K562 (cell line): ENCODE data around the gene OTOR. TPM values are rescaled to one million over a fixed set of nuclear protein-coding genes. Genes with fewer than 3 reads are reported as not detected.

ENCODE experiments used
- ATAC-seq: fragments of 200-7000 bp; cut with Tn5 transposase; 3 replicates; pipeline ENCODE4 v1.9.1; 2020; ENCODE audit warnings: moderate library complexity
- BruUV-seq: library from RNA; stranded (reverse); fragments of 400-500 nt; replicated peaks from 2 replicates; lab custom pipeline; 2021; lab: Mats Ljungman, UMichigan
- CTCF ChIA-PET: fragments of 300-600 bp; formaldehyde crosslinking; extraction: SDS; loops from one replicate; lab custom pipeline; 2021; ENCODE audit warnings: low intra/inter-chr PET ratio; lab: Yijun Ruan, JAX
- POLR2A ChIA-PET: fragments of 300-600, 350-650 bp; sonication (Branson Sonifier 250); formaldehyde crosslinking; extraction: SDS; loops from one replicate; lab custom pipeline; 2021; ENCODE audit warnings: antibody characterized with exemption, inconsistent platforms; lab: Yijun Ruan, JAX
- DNase-seq, 4 experiments: peaks; one replicate each; pipeline versions ENCODE4 v3.0.0 to v3.0.0-alpha.2; 2011 to 2018; ENCODE audit warnings: low spot score in 3 of 4, mixed read lengths in 3 of 4; ENCODE audit errors: extremely low read depth in 1 of 4
- FAIRE-seq: peaks from 2 replicates; lab custom pipeline; 2011; peaks lifted over from hg19 to GRCh38; lab: Jason Lieb, UNC
- H2AFZ ChIP-seq: 2 replicates; pipeline ENCODE4 v1.6.0; 2011; ENCODE audit warnings: low read depth, low read length, control low read depth, inconsistent platforms
- H3K27ac ChIP-seq: fragments of 200-600 bp; 3 replicates; pipeline ENCODE4 v1.8.0; 2011; ENCODE audit warnings: low read depth, mild to moderate bottlenecking, control low read depth, inconsistent platforms, low read length, moderate library complexity, mixed read lengths; ENCODE audit errors: extremely low read depth
- H3K27me3 ChIP-seq, 2 experiments: fragments of 300-600 bp in 1 of 2; 2 replicates in 1 of 2; 3 replicates in 1 of 2; pipeline versions ENCODE4 v1.6.0 to v1.8.0; 2011; ENCODE audit warnings: inconsistent platforms in 2 of 2, low read length in 2 of 2, mild to moderate bottlenecking in 1 of 2, mixed read lengths in 1 of 2, moderate library complexity in 1 of 2; ENCODE audit not compliant: control insufficient read depth in 2 of 2, insufficient read depth in 2 of 2
- H3K36me3 ChIP-seq: fragments of 300-600 bp; 3 replicates; pipeline ENCODE4 v1.8.0; 2011; ENCODE audit warnings: mild to moderate bottlenecking, low read length, inconsistent platforms; ENCODE audit not compliant: control insufficient read depth, insufficient read depth
- H3K4me1 ChIP-seq, 2 experiments: fragments of 200-600 bp in 1 of 2; replicated peaks in 1 of 2; 2 replicates in 1 of 2; 3 replicates in 1 of 2; pipeline versions ENCODE4 v1.5.1 to v1.8.0; 2011; ENCODE audit warnings: inconsistent platforms in 2 of 2, low read length in 2 of 2, mild to moderate bottlenecking in 1 of 2, mixed read lengths in 1 of 2, moderate library complexity in 1 of 2; ENCODE audit not compliant: control insufficient read depth in 2 of 2, insufficient read depth in 2 of 2
- H3K4me2 ChIP-seq: 2 replicates; pipeline ENCODE4 v1.6.1; 2011; ENCODE audit warnings: low read length, control low read depth, inconsistent platforms, mixed read lengths; ENCODE audit not compliant: insufficient read depth
- H3K4me3 ChIP-seq: fragments of 200-600 bp; sonication (generic), shearing (Covaris generic); 2 replicates; pipeline ENCODE4 v1.5.1; 2016; ENCODE audit warnings: control low read depth, inconsistent platforms
- H3K79me2 ChIP-seq: fragments of 200-600 bp; 3 replicates; pipeline ENCODE4 v1.8.0; 2011; ENCODE audit warnings: low read length, inconsistent platforms; ENCODE audit not compliant: control insufficient read depth, insufficient read depth
- H3K9ac ChIP-seq, 2 experiments: 2 replicates each; pipeline versions ENCODE4 v1.6.0 to v1.6.1; 2011; ENCODE audit warnings: low read depth in 2 of 2, low read length in 2 of 2, control low read depth in 1 of 2, inconsistent platforms in 1 of 2, mild to moderate bottlenecking in 1 of 2, mixed read lengths in 1 of 2; ENCODE audit not compliant: insufficient read depth in 1 of 2
- H3K9me1 ChIP-seq: one replicate; pipeline ENCODE4 v1.6.0; 2011; ENCODE audit warnings: inconsistent platforms, mild to moderate bottlenecking, low read length, moderate library complexity; ENCODE audit not compliant: control insufficient read depth, insufficient read depth
- H3K9me3 ChIP-seq: replicated peaks from 2 replicates; pipeline ENCODE4 v1.5.1; 2011; ENCODE audit warnings: low read depth, low read length, inconsistent platforms; ENCODE audit not compliant: control insufficient read depth, insufficient read depth
- H4K20me1 ChIP-seq: replicated peaks from 2 replicates; pipeline ENCODE4 v1.6.1; 2011; ENCODE audit warnings: low read length, inconsistent platforms, mixed read lengths; ENCODE audit not compliant: control insufficient read depth, insufficient read depth
- CTCF ChIP-seq, 3 experiments: IDR thresholded peaks in 2 of 3; conservative IDR thresholded peaks in 1 of 3; 2 replicates each; pipeline ENCODE4 v1.5.1; 2011 to 2012; ENCODE audit warnings: low read length in 3 of 3, mild to moderate bottlenecking in 3 of 3, control low read depth in 2 of 3, improper control_type of control experiment in 1 of 3, inconsistent platforms in 1 of 3, low read depth in 1 of 3, mixed read lengths in 1 of 3, moderate library complexity in 1 of 3; ENCODE audit not compliant: insufficient read depth in 2 of 3
- HNRNPUL1 ChIP-seq: fragments of 200-400 bp; formaldehyde crosslinking; IDR thresholded peaks from 2 replicates; pipeline ENCODE4 v1.6.1; 2017; ENCODE audit warnings: low read length
- NFYB ChIP-seq: IDR thresholded peaks from 2 replicates; pipeline ENCODE4 v1.6.1; 2011; ENCODE audit warnings: mild to moderate bottlenecking, moderate library complexity; ENCODE audit not compliant: insufficient read length; ENCODE audit errors: extremely low read depth
- PHF20 ChIP-seq: fragments of 450-650 bp; IDR thresholded peaks from 2 replicates; pipeline ENCODE4 v1.6.1; 2018; ENCODE audit not compliant: partially characterized antibody
- WGBS: fragments of 100-300 bp; shearing (Covaris generic); methylation state at CpG from one replicate; pipeline ENCODE4 v1.1.6; 2016; ENCODE audit warnings: low coverage, mixed read lengths; ENCODE audit not compliant: insufficient coverage; ENCODE audit errors: missing lambda C conversion rate; 5-methylcytosine and 5-hydroxymethylcytosine counted together
- in situ Hi-C: fragments of 300-500 bp; cut with MboI; formaldehyde crosslinking; loops from 4 replicates; pipeline ENCODE4 v1.15.0; 2018; ENCODE audit warnings: inconsistent platforms, mixed read lengths
- intact Hi-C: fragments of 100-400 bp; cut with micrococcal nuclease; formaldehyde crosslinking; loops from 2 replicates; pipeline ENCODE4 v1.14.2; 2022
- polyA plus RNA-seq, 8 experiments: library from polyadenylated mRNA; depleted of rRNA in 4 of 8; stranded (reverse) in 5 of 8; unstranded in 3 of 8; fragments of >200 nt; fragmentation: Nextera tagmentation in 2 of 8; fragmentation: Illumina TruSeq in 1 of 8; extraction: Ambion mirVana in 2 of 8; extraction: Trizol in 1 of 8; gene quantifications; 2 replicates each; pipeline versions ENCODE4 v1.2.1 to v1.2.3, GENCODE V29; 2011 to 2014; ENCODE audit warnings: inconsistent platforms in 1 of 8, missing spikeins in 1 of 8
- total RNA-seq, 7 experiments: library from RNA; depleted of rRNA in 6 of 7; stranded (reverse); fragments of >200 nt in 6 of 7; fragmentation: Illumina TruSeq in 2 of 7; extraction: Trizol in 2 of 7; gene quantifications; 2 replicates each; pipeline versions ENCODE4 v1.2.1 to v1.2.3, GENCODE V29; 2011 to 2021; ENCODE audit warnings: low replicate concordance in 1 of 7
- TF ChIP-seq, protein P1 (sequence below): IDR thresholded peaks from 2 replicates; pipeline ENCODE4 v1.6.1; 2011; ENCODE audit not compliant: insufficient read length; ENCODE audit errors: extremely low read depth

The OTOR gene
- total and polyA plus RNA-seq, 9 of the 15 experiments (the other 6 are each of a cell fraction or from before 2014, with no cell fraction given): not detected

- no peak for TF ChIP-seq NFYB
- no peak for TF ChIP-seq HNRNPUL1
These were observed at the start of gene OTOR (continued) for GRCh38 chr20:16748308-16748900.

DNA sequence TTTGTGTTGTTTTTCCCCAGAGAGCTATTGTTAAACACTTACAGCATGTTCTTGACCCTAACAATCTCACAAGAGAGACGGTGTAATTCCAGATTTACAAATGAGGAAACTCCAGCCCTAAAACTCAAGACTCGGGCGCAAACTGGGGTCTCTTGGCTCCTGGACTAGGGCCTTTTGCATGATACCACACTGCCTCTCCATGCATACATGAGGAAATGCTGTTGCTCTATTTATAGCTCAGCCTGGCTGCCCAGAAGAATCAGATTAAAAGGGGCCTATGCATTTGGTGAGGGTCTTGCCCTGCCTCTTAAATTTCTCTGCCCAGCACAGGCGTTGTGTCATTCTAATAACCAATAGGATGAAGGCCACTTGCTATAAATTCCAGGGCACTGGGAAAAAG lies 48.9 kb upstream of the OTOR start:
- CTCF ChIA-PET: no interaction called here
- FAIRE-seq: no peak
- WGBS: 0% methylated on average over 4 of the region's 4 CpGs
- Histone ChIP-seq H3K79me2 (no peaks in the 10 kb centered on the region), H3K4me2 (no peak overlapping the region), H3K9me1 (no peaks in the 10 kb centered on the region), H4K20me1 (no peaks in the 10 kb centered on the region), H3K27me3 (no peaks in the 10 kb centered on the region), H3K4me3 (no peak overlapping the region), H3K27ac (no peak overlapping the region), H3K36me3 (no peaks in the 10 kb centered on the region), H2AFZ (no peak overlapping the region), H3K4me1 (no peaks in the 10 kb centered on the region), H3K9me3 (no peaks in the 10 kb centered on the region), H3K9ac (no peak overlapping the region)
- intact Hi-C loops (no loop called here), in situ Hi-C loops (no loop called here)
- TF ChIP-seq, protein P1, sequence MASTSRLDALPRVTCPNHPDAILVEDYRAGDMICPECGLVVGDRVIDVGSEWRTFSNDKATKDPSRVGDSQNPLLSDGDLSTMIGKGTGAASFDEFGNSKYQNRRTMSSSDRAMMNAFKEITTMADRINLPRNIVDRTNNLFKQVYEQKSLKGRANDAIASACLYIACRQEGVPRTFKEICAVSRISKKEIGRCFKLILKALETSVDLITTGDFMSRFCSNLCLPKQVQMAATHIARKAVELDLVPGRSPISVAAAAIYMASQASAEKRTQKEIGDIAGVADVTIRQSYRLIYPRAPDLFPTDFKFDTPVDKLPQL: no peak
- TF ChIP-seq CTCF (IDR thresholded peaks at IDR 0.05 in 2 of 3, conservative IDR thresholded peaks at IDR 0.05 in 1 of 3; ENCODE audit: insufficient read depth in 2 of 3, low read depth in 1 of 3, low read length in 3 of 3): 0 out of 6 replicates have a peak, but pooled peaks of 2 of the 3 experiments have one; percentile 10 to 11
- TF ChIP-seq PHF20: no peak
- POLR2A ChIA-PET: no interaction called here
- BruUV-seq: no TSS peak
- no peak for ATAC-seq
- DNase-seq: no peak
